Iris pigment epithelial cell (primary cell): Measurements from ENCODE around the gene CAPN11.

Experiments
- DNase-seq: peaks from one replicate; pipeline ENCODE4 v3.0.0-alpha.2; 2011; ENCODE audit warnings: low read depth

CAPN11 gene

DNA sequence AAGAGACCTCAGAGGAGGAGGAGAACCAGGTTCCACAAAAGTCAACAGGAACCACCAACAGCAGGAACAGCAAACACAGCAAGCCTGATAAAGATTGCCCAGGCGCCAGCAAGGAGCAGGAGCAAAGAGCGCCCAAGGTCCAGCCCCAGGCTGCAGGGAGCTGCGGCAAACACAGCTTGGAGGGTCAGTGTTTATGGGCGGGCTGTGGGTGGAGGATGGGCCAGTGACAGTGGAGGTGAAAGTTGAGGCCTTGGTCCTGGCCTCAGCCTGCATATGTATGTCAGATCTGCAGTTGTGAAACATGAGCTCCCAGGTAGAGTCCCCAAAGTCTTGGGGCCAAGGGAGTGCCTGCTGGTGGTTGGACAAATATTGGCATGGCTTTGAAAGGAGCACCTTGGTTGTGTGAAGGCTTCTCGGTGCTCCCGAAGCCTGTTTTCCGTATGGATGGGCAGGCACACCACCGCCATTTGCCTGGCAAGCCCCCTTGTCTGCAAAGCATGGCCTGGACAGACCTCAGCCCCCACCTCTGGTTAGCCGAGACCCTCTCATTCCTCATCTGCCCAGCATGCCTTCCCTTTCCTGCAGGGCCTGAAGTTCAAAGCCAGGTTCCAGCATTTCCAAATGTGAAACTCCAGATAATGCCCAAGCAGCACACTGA is 2.0 kb upstream of the CAPN11 start:
- no peak for DNase-seq

DNA sequence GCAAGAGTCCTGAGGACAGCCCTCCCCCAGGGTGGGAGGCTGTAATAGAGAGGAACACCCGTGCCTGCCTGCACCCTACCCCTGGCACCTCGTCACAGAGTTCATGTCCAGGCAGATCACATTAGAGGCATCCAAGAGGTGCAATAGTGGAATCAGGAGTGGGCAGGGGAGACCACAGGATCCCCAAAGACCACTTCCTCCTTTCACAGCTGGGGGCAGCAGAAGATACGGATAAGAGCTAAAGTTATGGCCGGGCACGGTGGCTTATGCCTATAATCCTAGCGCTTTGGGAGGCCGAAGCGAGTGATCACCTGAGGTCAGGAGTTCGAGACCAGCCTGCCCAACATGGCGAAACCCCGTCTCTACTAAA is 1.5 kb upstream of the CAPN11 start:
- DNase-seq = no peak

DNA sequence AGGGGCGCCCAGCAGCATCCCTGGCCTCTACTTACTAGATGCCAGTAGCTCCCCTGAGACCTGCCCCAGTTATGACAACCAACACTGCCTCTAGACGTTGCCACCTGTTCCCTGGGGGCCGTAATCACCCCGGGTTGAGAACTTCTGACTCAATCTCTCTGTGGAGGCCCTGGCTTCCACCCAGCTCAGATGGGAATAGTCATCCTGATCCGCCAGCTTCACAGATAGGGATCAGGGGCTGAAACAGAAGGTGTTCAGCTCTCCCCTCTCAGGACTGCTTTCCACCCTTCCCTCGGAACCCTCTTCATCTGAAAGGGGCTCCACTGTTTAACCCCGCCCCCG is 3.3 kb downstream of the CAPN11 start:
- DNase-seq = peak; percentile 60

DNA sequence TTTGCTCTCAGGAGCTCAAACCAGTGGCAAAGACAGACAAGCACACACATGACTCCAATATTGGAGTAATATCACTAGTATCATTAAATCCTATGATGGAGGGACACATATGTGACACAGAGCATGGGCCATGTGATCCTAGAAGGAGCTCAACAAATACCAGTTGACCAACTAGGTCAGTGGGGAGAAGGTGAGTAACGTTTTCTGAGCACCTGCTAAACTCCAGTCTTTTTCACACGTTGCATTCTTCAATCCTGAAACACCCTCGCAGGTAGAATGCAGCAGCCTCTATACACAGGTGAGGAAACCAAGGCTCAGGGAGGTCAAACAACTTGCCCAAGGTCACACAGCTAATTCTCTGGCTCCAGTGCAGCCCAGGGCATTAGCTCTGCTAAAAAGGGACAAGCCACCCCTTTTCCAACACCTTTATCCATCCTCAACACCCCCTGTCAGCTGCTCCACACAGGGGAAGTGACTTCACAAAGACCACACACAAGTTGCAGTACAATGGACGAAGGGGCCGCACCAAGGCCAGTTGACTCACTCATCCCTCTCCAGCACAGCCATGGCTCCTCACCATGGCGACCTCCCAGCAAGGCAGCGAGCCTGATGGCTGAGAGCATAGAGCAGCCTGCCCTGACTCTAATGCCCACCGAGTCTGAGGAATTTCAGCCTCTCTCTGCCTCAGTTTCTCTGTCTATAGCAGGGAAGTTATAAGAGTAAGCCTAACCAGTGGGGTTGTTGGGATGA is 4.4 kb downstream of the CAPN11 start:
- no peak for DNase-seq

DNA sequence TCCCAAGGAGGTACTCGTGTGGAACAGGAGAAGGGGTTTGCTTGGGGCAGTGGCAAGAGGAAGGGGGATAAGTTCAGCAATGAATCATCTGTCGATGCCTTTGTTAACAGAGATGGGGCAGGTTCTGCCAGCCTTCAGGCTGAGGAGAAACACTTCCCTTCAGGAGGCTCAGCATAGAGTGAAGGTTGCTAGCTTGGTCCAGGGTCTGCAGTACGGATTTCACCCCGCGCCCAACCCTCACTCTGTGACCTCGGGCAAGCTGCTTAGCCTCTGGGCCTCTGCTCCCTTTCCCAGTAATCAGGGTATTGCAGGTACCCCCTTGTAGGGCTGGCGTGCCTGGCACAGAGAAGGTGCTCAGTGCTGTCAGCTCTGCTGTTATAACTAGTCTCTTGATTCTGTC is 7.5 kb downstream of the CAPN11 start:
- no peak for DNase-seq

DNA sequence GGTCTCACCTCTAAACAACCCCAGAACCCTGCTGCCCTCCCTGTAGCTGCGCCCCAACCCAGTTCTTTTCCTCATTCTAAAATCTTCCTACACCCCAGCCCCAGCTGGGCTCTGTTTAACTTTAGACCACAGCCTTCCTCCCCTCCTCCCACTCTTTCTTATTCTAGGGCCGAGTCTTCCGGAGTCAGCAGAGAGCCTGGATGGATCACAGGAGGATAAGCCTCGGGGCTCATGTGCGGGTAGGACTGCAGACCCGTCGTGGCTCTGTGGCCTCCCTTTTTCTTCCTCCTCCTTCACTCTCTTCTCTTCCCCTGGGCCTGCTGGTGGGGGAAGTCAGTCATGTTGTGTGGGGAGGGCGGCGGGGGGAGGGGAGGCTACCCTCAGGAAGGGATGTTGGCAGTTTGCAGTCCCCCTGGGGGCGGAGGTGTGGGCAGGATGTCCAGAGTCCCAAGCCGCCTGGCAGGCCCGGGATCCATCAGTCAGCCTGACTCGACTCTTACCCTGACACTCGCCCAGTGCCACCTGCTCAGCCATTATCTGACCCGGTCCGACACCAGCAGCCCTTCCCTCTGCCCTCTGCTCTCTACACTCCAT is 8.1 kb downstream of the CAPN11 start:
- no peak for DNase-seq

DNA sequence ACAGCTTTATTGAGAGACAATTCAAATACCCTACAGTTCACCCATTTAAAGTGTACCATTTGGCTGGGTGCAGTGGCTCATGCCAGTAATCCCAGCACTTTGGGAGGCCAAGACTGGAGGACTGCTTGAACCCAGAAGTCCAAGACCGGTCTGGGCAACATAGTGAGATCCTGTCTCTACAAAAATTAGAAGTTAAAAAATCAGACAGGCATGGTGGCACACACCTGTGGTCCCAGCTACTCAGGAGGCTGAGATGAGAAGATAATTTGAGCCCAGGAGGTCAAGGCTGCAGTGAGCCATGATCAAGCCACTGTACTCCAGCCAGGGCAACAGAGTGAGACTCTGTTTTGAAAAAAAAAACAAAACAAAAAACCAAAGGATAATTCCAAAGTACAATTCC is 8.9 kb downstream of the CAPN11 start:
- no peak for DNase-seq

DNA sequence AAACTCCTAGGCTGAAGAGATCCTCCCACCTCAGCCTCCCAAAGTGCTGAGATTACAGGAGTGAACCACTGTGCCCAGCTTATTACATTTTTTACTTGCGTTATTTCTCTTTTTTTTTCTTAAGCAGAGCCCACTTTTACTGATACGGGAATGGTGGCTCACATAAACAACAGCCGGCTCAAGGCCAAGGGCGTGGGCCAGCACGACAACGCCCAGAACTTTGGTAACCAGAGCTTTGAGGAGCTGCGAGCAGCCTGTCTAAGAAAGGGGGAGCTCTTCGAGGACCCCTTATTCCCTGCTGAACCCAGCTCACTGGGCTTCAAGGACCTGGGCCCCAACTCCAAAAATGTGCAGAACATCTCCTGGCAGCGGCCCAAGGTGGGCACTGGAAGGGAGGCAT is 10.5 kb downstream of the CAPN11 start:
- no peak for DNase-seq

DNA sequence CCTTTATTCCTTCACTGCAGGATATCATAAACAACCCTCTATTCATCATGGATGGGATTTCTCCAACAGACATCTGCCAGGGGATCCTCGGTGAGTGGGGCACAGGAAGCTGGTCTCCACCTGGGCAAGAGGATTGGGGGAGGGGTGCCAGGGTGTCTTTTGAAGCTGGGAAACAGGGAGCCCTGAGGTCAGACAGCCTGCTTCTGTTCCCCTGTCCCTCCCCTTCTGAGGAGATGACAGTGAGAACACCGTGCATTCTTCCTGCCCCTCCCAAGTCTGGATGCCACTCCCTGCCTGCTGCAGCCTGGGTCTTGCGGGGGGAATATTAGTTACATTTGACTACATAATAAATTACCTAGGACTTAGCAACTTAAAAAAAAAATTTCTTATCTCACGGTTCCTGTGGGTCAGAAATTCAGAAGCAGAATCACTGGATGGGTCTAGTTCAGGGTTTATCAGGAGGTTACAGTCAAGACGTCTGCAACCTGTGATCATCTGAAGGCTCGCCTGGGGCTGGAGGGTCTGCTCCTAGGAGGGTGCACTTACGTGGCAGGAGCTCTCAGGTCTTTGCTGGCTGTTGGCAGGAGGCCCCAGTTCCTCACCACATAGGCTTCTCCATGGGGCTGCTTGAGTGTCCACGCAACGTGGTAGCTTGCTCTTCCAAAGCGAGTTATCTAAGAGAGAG is 11.4 kb downstream of the CAPN11 start:
- no peak for DNase-seq

DNA sequence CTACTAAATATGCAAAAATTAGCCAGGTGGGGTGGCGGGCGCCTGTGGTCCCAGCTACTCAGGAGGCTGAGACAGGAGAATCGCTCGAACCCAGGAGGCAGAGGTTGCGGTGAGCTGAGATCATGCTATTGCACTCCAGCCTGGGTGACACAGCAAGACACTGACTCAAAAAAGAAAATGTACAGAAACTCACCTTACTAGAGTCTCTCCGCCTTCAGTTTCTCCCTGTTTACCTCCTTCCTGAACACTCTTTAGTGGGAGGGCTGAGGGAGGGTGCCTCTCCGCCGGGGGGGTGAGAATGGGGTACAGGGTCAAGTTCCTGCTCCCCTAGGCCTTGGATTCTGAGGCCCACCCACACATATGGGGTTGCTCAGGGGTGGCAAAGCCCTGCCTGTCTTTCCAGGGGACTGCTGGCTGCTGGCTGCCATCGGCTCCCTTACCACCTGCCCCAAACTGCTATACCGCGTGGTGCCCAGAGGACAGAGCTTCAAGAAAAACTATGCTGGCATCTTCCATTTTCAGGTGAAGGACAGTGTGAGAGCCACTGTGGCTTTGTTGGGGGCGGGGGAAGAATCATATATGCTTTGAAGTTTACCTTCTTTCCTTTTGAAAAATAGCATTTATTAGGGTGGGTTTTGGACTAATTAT is 13.4 kb downstream of the CAPN11 start:
- no peak for DNase-seq

DNA sequence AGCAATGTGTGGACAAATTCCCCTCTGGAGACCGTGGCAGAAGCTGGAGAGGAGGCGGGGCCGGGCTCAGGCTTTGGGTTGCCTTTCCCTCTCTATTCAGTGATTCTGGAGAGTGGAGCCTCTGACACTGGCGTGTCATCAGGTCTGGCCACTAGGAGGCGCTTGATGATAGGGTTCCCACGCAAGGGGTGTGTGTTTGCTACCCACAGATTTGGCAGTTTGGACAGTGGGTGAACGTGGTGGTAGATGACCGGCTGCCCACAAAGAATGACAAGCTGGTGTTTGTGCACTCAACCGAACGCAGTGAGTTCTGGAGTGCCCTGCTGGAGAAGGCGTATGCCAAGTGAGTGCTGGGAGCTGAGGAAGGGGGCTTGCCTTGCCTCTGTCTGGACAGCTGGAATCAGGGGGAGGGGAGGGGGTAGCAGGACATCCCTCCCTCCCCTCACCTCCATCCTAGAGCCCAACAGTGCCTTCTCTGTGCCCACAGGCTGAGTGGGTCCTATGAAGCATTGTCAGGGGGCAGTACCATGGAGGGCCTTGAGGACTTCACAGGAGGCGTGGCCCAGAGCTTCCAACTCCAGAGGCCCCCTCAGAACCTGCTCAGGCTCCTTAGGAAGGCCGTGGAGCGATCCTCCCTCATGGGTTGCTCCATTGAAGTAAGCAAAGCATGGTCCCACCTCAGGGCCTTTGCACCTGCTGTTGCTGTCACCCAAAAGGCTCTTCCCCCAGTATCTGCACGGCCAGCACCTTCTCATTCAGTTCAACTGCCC is 14.3 kb downstream of the CAPN11 start:
- DNase-seq = peak; percentile 61

DNA sequence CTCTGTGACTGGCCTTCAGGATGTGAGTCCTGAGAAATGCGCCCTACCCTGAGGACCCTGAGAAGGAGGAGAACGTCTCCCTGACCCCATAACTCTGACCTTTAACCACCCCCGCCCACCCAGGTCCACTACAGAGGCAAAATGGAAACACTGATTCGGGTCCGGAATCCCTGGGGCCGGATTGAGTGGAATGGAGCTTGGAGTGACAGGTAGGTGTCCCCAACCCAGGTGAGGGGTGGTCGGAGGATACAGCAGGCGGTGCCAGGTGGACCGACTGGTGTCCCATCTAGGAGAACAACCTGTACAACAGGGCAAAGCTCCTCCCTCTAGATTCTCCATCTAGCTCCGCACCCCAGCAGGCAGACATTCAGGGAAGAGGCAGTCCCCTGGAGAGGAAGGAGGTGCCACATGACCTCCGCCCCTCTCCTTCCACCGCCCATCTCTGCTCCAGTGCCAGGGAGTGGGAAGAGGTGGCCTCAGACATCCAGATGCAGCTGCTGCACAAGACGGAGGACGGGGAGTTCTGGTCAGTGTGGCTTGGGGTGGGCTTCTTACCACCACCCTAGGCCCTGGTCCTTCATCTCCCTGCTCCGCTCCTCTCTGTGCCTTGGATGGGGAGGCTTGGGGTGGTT is 17.6 kb downstream of the CAPN11 start:
- no peak for DNase-seq

DNA sequence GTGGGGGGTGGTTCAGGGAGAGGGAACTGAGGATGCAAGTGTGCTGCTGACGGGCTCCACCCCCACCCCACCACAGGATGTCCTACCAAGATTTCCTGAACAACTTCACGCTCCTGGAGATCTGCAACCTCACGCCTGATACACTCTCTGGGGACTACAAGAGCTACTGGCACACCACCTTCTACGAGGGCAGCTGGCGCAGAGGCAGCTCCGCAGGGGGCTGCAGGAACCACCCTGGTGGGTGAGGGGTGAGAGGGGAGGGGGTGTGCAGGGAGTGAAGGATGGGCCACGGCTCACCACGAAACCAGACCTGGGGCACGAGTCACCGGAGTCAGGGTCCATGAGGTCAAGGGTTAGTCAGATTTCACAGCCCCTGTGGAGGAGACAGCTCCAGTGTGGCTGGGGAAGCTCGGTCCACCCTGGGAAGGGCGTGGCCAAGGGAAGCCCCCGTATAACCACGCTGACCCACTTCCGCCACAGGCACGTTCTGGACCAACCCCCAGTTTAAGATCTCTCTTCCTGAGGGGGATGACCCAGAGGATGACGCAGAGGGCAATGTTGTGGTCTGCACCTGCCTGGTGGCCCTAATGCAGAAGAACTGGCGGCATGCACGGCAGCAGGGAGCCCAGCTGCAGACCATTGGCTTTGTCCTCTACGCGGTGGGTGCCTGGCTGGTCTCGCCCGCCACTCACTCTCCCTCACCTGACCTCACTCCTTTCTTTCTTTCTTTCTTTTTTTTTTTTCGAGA is 18.3 kb downstream of the CAPN11 start:
- no peak for DNase-seq

DNA sequence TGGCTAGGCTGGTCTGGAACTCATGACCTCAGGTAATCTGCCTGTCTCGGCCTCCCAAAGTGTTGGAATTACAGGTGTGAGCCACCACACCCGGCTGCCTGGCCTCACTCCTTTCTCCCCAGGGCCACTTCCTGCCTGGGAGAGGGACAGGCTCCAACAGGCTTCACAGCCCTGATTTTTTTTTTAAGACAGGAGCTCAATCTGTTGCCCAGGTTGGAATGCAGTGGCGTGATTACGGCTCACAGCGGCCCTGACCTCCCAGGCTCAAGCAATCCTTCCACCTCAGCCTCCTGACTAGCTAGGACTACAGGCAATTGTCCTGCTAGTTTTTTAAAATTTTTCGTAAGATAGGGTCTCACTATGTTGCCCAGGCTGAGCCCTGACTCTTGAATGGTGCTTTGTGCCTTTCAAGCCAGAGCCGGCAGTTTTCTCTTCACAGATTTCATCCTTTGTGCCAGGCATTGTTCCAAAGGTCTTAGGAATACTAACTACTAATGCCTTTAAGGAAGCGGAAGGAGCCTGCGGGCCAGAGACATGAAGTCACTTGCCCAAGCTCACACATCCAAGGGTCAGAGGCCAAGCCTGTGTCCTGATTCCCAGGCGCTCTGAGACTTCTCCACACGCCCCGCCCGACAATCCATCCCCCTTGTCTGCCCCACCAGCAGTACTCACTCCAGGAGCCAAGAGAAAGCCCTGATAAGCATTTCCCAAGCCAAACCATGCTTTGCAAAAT is 19.2 kb downstream of the CAPN11 start:
- DNase-seq = peak; percentile 51

DNA sequence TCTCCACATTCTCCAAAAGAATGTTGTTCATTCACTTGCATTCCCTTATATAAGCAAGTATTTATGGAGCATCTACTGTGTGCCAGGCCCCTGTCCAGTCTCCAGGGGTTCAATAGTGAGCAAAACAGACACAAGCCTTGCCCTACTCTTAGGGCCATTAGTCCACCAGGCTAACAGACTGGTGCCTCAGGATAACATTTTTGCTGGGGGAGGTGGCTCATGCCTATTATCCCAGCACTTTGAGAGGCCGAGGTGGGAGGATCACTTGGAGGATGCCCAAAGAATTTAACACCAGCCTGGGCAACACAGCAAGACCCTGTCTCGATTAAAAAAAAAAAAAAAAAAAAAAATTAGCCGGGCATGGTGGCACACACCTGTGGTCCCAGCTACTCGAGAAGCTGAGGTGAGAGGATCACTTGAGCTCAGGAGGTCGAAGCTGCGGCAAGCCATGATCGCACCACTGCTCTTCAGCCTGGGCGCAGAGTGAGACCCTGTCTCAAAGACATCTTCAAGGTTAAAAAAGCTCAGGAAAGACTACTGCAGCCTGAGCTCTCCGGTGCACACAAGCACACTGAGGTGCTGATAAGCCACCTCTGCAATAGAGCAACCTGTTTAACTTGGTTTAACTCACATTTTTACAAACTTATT is 19.9 kb downstream of the CAPN11 start:
- no peak for DNase-seq

DNA sequence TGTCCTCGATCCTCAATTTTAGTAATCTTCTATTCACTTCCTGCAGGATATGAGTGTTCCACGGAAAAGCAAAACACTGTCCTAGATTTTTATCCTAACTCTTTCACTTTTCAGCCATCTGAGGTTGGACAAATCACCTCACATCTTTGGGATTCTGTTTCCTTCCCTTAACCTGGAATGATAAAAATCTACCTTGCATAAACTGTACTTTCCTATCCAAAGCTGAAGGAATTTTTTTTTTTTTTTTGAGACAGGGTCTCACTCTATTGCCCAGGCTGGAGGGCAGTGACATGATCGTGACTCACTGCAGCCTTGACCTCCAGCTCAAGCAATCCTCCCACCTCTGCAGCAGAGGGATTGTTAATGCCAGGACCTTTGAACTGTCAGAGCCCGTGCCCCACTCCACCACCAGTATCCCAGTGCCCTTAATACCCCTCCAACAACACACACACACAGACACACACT is 20.5 kb downstream of the CAPN11 start:
- no peak for DNase-seq

DNA sequence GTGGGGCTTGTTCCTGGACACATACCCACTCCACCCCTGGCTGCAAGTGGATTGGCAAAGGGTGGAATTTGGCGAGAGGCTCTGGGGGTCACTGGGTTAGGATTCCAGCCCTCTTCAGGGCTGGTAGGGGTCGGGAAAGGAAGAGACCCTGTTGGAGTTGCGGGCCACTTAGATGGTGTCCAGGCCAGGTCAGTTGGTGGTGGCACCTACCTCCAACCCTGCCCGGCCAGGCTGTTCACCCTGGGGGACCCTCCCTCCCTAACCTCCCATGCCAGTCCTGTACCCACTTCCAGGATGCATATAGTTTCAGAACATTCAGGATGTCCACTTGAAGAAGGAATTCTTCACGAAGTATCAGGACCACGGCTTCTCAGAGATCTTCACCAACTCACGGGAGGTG is 21.0 kb downstream of the CAPN11 start:
- DNase-seq = no peak

DNA sequence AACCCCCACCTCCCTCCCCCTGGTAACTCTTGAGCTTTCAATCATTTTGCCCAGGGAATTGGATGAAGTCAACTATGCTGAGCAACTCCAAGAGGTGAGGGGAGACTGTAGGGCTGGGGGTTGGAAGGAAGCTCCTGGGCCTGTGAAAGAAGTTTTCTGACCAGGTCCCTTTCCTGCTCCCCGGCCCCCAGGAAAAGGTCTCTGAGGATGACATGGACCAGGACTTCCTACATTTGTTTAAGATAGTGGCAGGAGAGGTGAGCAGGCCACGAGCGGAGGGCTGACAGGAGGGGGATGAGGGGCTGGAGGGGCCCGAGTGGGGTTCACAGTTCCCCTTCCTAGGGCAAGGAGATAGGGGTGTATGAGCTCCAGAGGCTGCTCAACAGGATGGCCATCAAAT is 21.8 kb downstream of the CAPN11 start:
- DNase-seq = no peak

DNA sequence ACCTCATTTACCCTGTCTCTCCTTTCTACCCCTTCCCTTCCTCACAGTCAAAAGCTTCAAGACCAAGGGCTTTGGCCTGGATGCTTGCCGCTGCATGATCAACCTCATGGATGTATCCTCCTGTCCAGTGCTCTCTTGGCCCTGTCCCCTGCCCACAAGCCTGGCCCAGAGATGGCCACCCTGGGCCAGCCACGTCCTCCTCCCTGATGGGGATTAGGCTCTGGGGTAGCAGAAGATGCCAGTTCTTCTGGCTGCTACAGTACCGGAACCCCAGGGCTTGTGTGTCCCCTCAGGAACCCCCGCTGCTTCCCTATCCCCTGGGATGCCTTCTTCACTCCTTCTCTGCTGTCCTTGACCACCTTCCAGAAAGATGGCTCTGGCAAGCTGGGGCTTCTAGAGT is 22.3 kb downstream of the CAPN11 start:
- DNase-seq = no peak
